HepG2 (cell line): ENCODE measurements around the gene LRRC4C. TPM values are rescaled to one million over a fixed set of nuclear protein-coding genes. Genes with fewer than 3 reads are reported as not detected.

Experiments used
- ATAC-seq: fragments of 200-7000 bp; cut with Tn5 transposase; 3 replicates; pipeline ENCODE4 v1.9.1; 2020; ENCODE audit warnings: mild to moderate bottlenecking, moderate library complexity
- BruUV-seq: library from RNA; stranded (reverse); fragments of 400-500 nt; replicated peaks from 2 replicates; lab custom pipeline; 2021; lab: Mats Ljungman, UMichigan
- CTCF ChIA-PET: fragments of 300-600 bp; formaldehyde crosslinking; extraction: SDS; loops from one replicate; lab custom pipeline; 2021; ENCODE audit warnings: low total read pairs, inconsistent platforms, low intra/inter-chr PET ratio; lab: Yijun Ruan, JAX
- POLR2A ChIA-PET: fragments of 350-600 bp; sonication (Branson Sonifier 250); formaldehyde crosslinking; loops from one replicate; lab custom pipeline; 2020; ENCODE audit warnings: antibody characterized with exemption, inconsistent platforms; lab: Yijun Ruan, JAX
- DNase-seq: peaks from one replicate; pipeline ENCODE4 v3.0.0-alpha.2; 2015; ENCODE audit warnings: low spot score
- FAIRE-seq: peaks from 3 replicates; lab custom pipeline; 2011; peaks lifted over from hg19 to GRCh38; lab: Jason Lieb, UNC
- H2AFZ ChIP-seq: one replicate; pipeline ENCODE4 v1.6.1; 2011; ENCODE audit warnings: low read length, inconsistent platforms
- H3K27ac ChIP-seq: fragments of 300-600 bp; 3 replicates; pipeline ENCODE4 v1.8.0; 2011; ENCODE audit warnings: mixed run types, mild to moderate bottlenecking, mixed read lengths, low read length, inconsistent platforms; ENCODE audit not compliant: insufficient read depth; ENCODE audit errors: extremely low read length
- H3K27me3 ChIP-seq, 2 experiments: fragments of 200-600 bp in 1 of 2; 2 replicates in 1 of 2; 3 replicates in 1 of 2; pipeline versions ENCODE4 v1.6.0 to v1.8.0; 2011; ENCODE audit warnings: low read length in 2 of 2, mild to moderate bottlenecking in 2 of 2, moderate library complexity in 2 of 2, inconsistent platforms in 1 of 2; ENCODE audit not compliant: insufficient read depth in 2 of 2, control insufficient read depth in 1 of 2
- H3K36me3 ChIP-seq, 2 experiments: fragments of 200-600 bp in 1 of 2; replicated peaks in 1 of 2; 2 replicates in 1 of 2; 3 replicates in 1 of 2; pipeline versions ENCODE4 v1.5.1 to v1.8.0; 2011; ENCODE audit warnings: low read length in 2 of 2, inconsistent platforms in 1 of 2; ENCODE audit not compliant: insufficient read depth in 2 of 2, control insufficient read depth in 1 of 2
- H3K4me1 ChIP-seq: 2 replicates; pipeline ENCODE4 v1.5.1; 2012; ENCODE audit warnings: low read length, inconsistent platforms; ENCODE audit not compliant: insufficient read depth
- H3K4me2 ChIP-seq: 2 replicates; pipeline ENCODE4 v1.6.0; 2011; ENCODE audit warnings: low read depth, low read length, inconsistent platforms
- H3K4me3 ChIP-seq, 3 experiments: fragments of 200-600 bp in 1 of 3; sonication (generic), shearing (Covaris generic) in 1 of 3; replicated peaks in 1 of 3; 2 replicates each; pipeline ENCODE4 v1.5.1; 2011 to 2016; ENCODE audit warnings: low read length in 3 of 3, inconsistent platforms in 2 of 3, low read depth in 2 of 3, mild to moderate bottlenecking in 2 of 3, control low read depth in 1 of 3, mixed read lengths in 1 of 3; ENCODE audit not compliant: insufficient read depth in 1 of 3
- H3K79me2 ChIP-seq: one replicate; pipeline ENCODE4 v1.6.1; 2011; ENCODE audit warnings: low read length, inconsistent platforms; ENCODE audit not compliant: insufficient read depth
- H3K9ac ChIP-seq: 2 replicates; pipeline ENCODE4 v1.6.0; 2011; ENCODE audit warnings: mild to moderate bottlenecking, low read depth, low read length, inconsistent platforms; ENCODE audit not compliant: insufficient read depth
- H3K9me3 ChIP-seq: 2 replicates; pipeline ENCODE4 v1.5.1; 2012; ENCODE audit warnings: mild to moderate bottlenecking, low read length
- H4K20me1 ChIP-seq: 2 replicates; pipeline ENCODE4 v1.6.0; 2011; ENCODE audit warnings: inconsistent platforms, mild to moderate bottlenecking, low read length, moderate library complexity; ENCODE audit not compliant: insufficient read depth
- DRAP1 ChIP-seq: IDR thresholded peaks from 2 replicates; pipeline ENCODE4 v1.6.1; 2016; ENCODE audit warnings: missing genetic modification reagents, missing compliant biosample characterization
- FOXC1 ChIP-seq: sonication (generic); formaldehyde crosslinking; IDR thresholded peaks from 2 replicates; pipeline ENCODE4 v1.8.0; 2022; ENCODE audit warnings: mild to moderate bottlenecking, missing genetic modification reagents, borderline replicate concordance
- IKZF1 ChIP-seq: fragments of 450-650 bp; IDR thresholded peaks from 2 replicates; pipeline ENCODE4 v1.7.1; 2016
- IRF9 ChIP-seq: sonication (generic); formaldehyde crosslinking; IDR thresholded peaks from 2 replicates; pipeline ENCODE4 v1.8.0; 2022; ENCODE audit warnings: missing genetic modification reagents, mild to moderate bottlenecking, borderline replicate concordance
- MAFF ChIP-seq: IDR thresholded peaks from 2 replicates; pipeline ENCODE4 v1.6.1; 2011; ENCODE audit warnings: low read depth, low read length, improper control_type of control experiment
- MAFK ChIP-seq, 2 experiments: IDR thresholded peaks in 1 of 2; conservative IDR thresholded peaks in 1 of 2; 2 replicates each; pipeline ENCODE4 v1.6.1; 2011; ENCODE audit warnings: improper control_type of control experiment in 2 of 2, low read length in 2 of 2
- MTA1 ChIP-seq: sonication (generic); formaldehyde crosslinking; IDR thresholded peaks from 2 replicates; pipeline ENCODE4 v1.4.0; 2020; ENCODE audit warnings: missing genetic modification reagents, mild to moderate bottlenecking, borderline replicate concordance
- NFE2L1 ChIP-seq: sonication (generic); formaldehyde crosslinking; IDR thresholded peaks from 2 replicates; pipeline ENCODE4 v1.4.0; 2020; ENCODE audit warnings: missing genetic modification reagents, mild to moderate bottlenecking, borderline replicate concordance
- NFE2L2 ChIP-seq: fragments of 150-350 bp; IDR thresholded peaks from 2 replicates; pipeline ENCODE4 v1.6.1; 2014; ENCODE audit warnings: low read length
- NR2F1 ChIP-seq, 2 experiments: fragments of 450-650 bp in 1 of 2; formaldehyde crosslinking in 1 of 2; IDR thresholded peaks; 2 replicates each; pipeline versions ENCODE4 v1.5.0 to v1.6.1; 2016 to 2020; ENCODE audit warnings: mild to moderate bottlenecking in 1 of 2, missing compliant biosample characterization in 1 of 2, missing genetic modification reagents in 1 of 2, moderate library complexity in 1 of 2
- RAD51 ChIP-seq: fragments of 450-650 bp; IDR thresholded peaks from 2 replicates; pipeline ENCODE4 v1.6.1; 2016; ENCODE audit warnings: borderline replicate concordance
- SCMH1 ChIP-seq: sonication (generic); formaldehyde crosslinking; IDR thresholded peaks from 2 replicates; pipeline ENCODE4 v1.9.0; 2021; ENCODE audit warnings: missing genetic modification reagents, mild to moderate bottlenecking, borderline replicate concordance
- TCF7L2 ChIP-seq: IDR thresholded peaks from 2 replicates; pipeline ENCODE4 v1.6.1; 2011; ENCODE audit warnings: mild to moderate bottlenecking, low read depth, low read length, moderate library complexity
- ZFP36L1 ChIP-seq: sonication (generic); formaldehyde crosslinking; IDR thresholded peaks from 2 replicates; pipeline ENCODE4 v1.8.0; 2022; ENCODE audit warnings: mild to moderate bottlenecking, missing genetic modification reagents, moderate library complexity
- ZFP36L2 ChIP-seq: sonication (generic); formaldehyde crosslinking; IDR thresholded peaks from 2 replicates; pipeline ENCODE4 v1.4.0; 2020; ENCODE audit warnings: missing genetic modification reagents
- ZNF121 ChIP-seq: sonication (generic); formaldehyde crosslinking; IDR thresholded peaks from 2 replicates; pipeline ENCODE4 v1.5.0; 2020; ENCODE audit warnings: mild to moderate bottlenecking, missing genetic modification reagents
- ZNF33B ChIP-seq: sonication (generic); formaldehyde crosslinking; IDR thresholded peaks from 2 replicates; pipeline ENCODE4 v1.5.1; 2020; ENCODE audit warnings: mild to moderate bottlenecking, missing genetic modification reagents
- ZNF564 ChIP-seq: sonication (generic); formaldehyde crosslinking; IDR thresholded peaks from 2 replicates; pipeline ENCODE4 v1.8.1; 2023; ENCODE audit warnings: mild to moderate bottlenecking, missing genetic modification reagents
- ZNF615 ChIP-seq: sonication (generic); formaldehyde crosslinking; IDR thresholded peaks from 2 replicates; pipeline ENCODE4 v1.5.0; 2020; ENCODE audit warnings: mild to moderate bottlenecking, missing genetic modification reagents, borderline replicate concordance
- WGBS: methylation state at CpG from one replicate; pipeline ENCODE4 v1.1.6; 2017; ENCODE audit warnings: low lambda C conversion rate; 5-methylcytosine and 5-hydroxymethylcytosine counted together
- in situ Hi-C: cut with HindIII; loops from 2 replicates; pipeline ENCODE4 v1.10.0; 2017; ENCODE audit warnings: low pct_unique_long_range_greater_than_20kb; ENCODE audit not compliant: extremely low pct_ligation_motif_present
- intact Hi-C: fragments of 100-400 bp; cut with micrococcal nuclease; formaldehyde crosslinking; loops from one replicate; pipeline ENCODE4 v1.10.0; 2022; ENCODE audit not compliant: unreplicated experiment
- polyA plus RNA-seq, 8 experiments: library from polyadenylated mRNA; depleted of rRNA in 3 of 8; stranded (reverse) in 7 of 8; unstranded in 1 of 8; fragments of >200 nt; fragmentation: Illumina TruSeq in 4 of 8; extraction: Trizol in 4 of 8; gene quantifications; 2 replicates each; pipeline versions ENCODE4 v1.2.1 to v1.2.3, GENCODE V29; 2011 to 2016; ENCODE audit warnings: low read depth in 4 of 8, missing spikeins in 1 of 8, mixed read lengths in 1 of 8; ENCODE audit not compliant: insufficient read depth in 1 of 8
- total RNA-seq, 5 experiments: library from RNA; depleted of rRNA; stranded (reverse); fragments of >200 nt; fragmentation: Illumina TruSeq; extraction: Trizol; gene quantifications; 2 replicates each; pipeline ENCODE4 v1.2.3, GENCODE V29; 2016; ENCODE audit warnings: low read depth in 1 of 5

The LRRC4C gene
- total and polyA plus RNA-seq, 2 of the 13 experiments (the other 11 are each of a cell fraction or from before 2014, with no cell fraction given): not detected

- TF ChIP-seq IRF9 (CRISPR knock-in tag) (no peak), ZNF121 (CRISPR knock-in tag) (no peak), RAD51 (no peak), NR2F1 (CRISPR knock-in tag; IDR thresholded peaks at IDR 0.05) (no peak), SCMH1 (CRISPR knock-in tag) (no peak), ZNF564 (CRISPR knock-in tag) (no peak), ZNF33B (CRISPR knock-in tag) (no peak), DRAP1 (no peak), ZFP36L2 (CRISPR knock-in tag) (no peak)
These were observed 204.5 kb downstream of the LRRC4C start (continued) for GRCh38 chr11:41254966-41255365.

- Histone ChIP-seq H3K9me3 (no peaks in the 10 kb centered on the region), H3K4me1 (no peaks in the 10 kb centered on the region), H3K36me3 (no peaks in the 10 kb centered on the region), H3K79me2 (no peaks in the 10 kb centered on the region), H3K27me3 (no peaks in the 10 kb centered on the region), H3K4me3 (no peak overlapping the region), H4K20me1 (no peaks in the 10 kb centered on the region), H2AFZ (no peak overlapping the region), H3K4me2 (no peak overlapping the region), H3K9ac (no peak overlapping the region), H3K27ac (no peak overlapping the region)
- 0% methylated on average over 2 of the region's 2 CpGs for WGBS
- in situ Hi-C loops: no loop called here
- ChIA-PET CTCF (no interaction called here), POLR2A (no interaction called here)
- DNase-seq (no peak), ATAC-seq (no peak), FAIRE-seq (no peak)
- BruUV-seq: no TSS peak
- intact Hi-C loops: no loop called here
- TF ChIP-seq MTA1 (no peak), TCF7L2 (no peak), MAFK (conservative IDR thresholded peaks at IDR 0.05 in 1 of 2, IDR thresholded peaks at IDR 0.05 in 1 of 2; ENCODE audit: low read length in 2 of 2) (peak; percentile 64 to 84), ZFP36L1 (CRISPR knock-in tag) (no peak), ZNF615 (CRISPR knock-in tag) (no peak), SCMH1 (CRISPR knock-in tag) (no peak), NFE2L1 (CRISPR knock-in tag) (no peak), MAFF (peak; percentile 75), ZFP36L2 (CRISPR knock-in tag) (no peak), IKZF1 (no peak), FOXC1 (CRISPR knock-in tag) (no peak), NFE2L2 (peak; percentile 51; the same call in 1 of the 2 replicates)
These were observed 209.0 kb downstream of the LRRC4C start for GRCh38 chr11:41250408-41250935.
